CD4-positive, alpha-beta T cell treated with Interleukin-17A for 4 hours (primary cell): ENCODE data around the gene OR52K1.
"Not testable (repeated sequence)": the region's sequence is repeated elsewhere in the genome, so short reads cannot be mapped to it uniquely, and the experiment has no call there.

ENCODE experiments used
- DNase-seq: peaks from one replicate; pipeline ENCODE4 v3.0.0-alpha.2; 2020; ENCODE audit warnings: mixed read lengths

The OR52K1 gene

GRCh38 chr11:4491878-4492606 is 9.6 kb downstream of the OR52K1 start:
- DNase-seq: no peak

- no peak for DNase-seq
These were observed 11.0 kb downstream of the OR52K1 start for GRCh38 chr11:4493480-4493818.

GRCh38 chr11:4495487-4495886 is 13.0 kb downstream of the OR52K1 start:
- no peak for DNase-seq

- no peak for DNase-seq
These were observed 13.5 kb downstream of the OR52K1 start for GRCh38 chr11:4495986-4496385.

- DNase-seq: no peak
These were observed 14.3 kb downstream of the OR52K1 start for GRCh38 chr11:4496557-4497248.

GRCh38 chr11:4508886-4509285 is 26.4 kb downstream of the OR52K1 start:
- no peak for DNase-seq

GRCh38 chr11:4511282-4512245 is 29.1 kb downstream of the OR52K1 start:
- no peak for DNase-seq

- DNase-seq: no peak
These were observed 31.8 kb downstream of the OR52K1 start for GRCh38 chr11:4514196-4514595.

GRCh38 chr11:4522339-4522738 is 39.9 kb downstream of the OR52K1 start:
- no peak for DNase-seq

- DNase-seq: no peak
These were observed 40.3 kb downstream of the OR52K1 start for GRCh38 chr11:4522752-4523151.

- DNase-seq: no peak
These were observed 41.2 kb downstream of the OR52K1 start for GRCh38 chr11:4523666-4524065.

GRCh38 chr11:4527926-4528325 is 45.5 kb downstream of the OR52K1 start:
- DNase-seq: no peak

GRCh38 chr11:4531686-4532085 is 49.2 kb downstream of the OR52K1 start:
- not testable (repeated sequence) for DNase-seq

- DNase-seq: peak; percentile 52
These were observed 57.3 kb downstream of the OR52K1 start for GRCh38 chr11:4539603-4540219.

GRCh38 chr11:4541071-4541470 is 58.6 kb downstream of the OR52K1 start:
- DNase-seq: no peak
